Esophagus muscularis mucosa (tissue), 4 donors: ENCODE measurements around the gene RASGRF2.

Source experiments
- EP300 ChIP-seq: sonication (generic); formaldehyde crosslinking; IDR thresholded peaks from one replicate; pipeline ENCODE4 v1.6.1; 2017; ENCODE audit warnings: antibody characterized with exemption
- POLR2A ChIP-seq: fragments of 450-650 bp; IDR thresholded peaks from one replicate; pipeline ENCODE4 v1.6.1; 2017; ENCODE audit warnings: antibody characterized with exemption, moderate library complexity, mild to moderate bottlenecking, low read depth
- POLR2AphosphoS5 ChIP-seq, 2 donors: sonication (generic); formaldehyde crosslinking; IDR thresholded peaks; one replicate each; pipeline ENCODE4 v1.6.1; 2017; ENCODE audit warnings: antibody characterized with exemption in 2 of 2
- TF ChIP-seq, protein P1 (sequence below), 3 experiments: fragments of 200-600 bp in 2 of 3; fragments of 450-650 bp in 1 of 3; sonication (generic) in 2 of 3; IDR thresholded peaks; one replicate each; pipeline ENCODE4 v1.5.1; 2017 to 2019; ENCODE audit warnings: antibody characterized with exemption in 3 of 3, mild to moderate bottlenecking in 2 of 3, moderate library complexity in 1 of 3

GRCh38 chr5:81189875-81190498 lies 229.8 kb downstream of the RASGRF2 start:
- no peak for TF ChIP-seq POLR2A
- TF ChIP-seq, protein P1, sequence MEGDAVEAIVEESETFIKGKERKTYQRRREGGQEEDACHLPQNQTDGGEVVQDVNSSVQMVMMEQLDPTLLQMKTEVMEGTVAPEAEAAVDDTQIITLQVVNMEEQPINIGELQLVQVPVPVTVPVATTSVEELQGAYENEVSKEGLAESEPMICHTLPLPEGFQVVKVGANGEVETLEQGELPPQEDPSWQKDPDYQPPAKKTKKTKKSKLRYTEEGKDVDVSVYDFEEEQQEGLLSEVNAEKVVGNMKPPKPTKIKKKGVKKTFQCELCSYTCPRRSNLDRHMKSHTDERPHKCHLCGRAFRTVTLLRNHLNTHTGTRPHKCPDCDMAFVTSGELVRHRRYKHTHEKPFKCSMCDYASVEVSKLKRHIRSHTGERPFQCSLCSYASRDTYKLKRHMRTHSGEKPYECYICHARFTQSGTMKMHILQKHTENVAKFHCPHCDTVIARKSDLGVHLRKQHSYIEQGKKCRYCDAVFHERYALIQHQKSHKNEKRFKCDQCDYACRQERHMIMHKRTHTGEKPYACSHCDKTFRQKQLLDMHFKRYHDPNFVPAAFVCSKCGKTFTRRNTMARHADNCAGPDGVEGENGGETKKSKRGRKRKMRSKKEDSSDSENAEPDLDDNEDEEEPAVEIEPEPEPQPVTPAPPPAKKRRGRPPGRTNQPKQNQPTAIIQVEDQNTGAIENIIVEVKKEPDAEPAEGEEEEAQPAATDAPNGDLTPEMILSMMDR (IDR thresholded peaks at IDR 0.05): no peak
- no peak for TF ChIP-seq POLR2AphosphoS5 (IDR thresholded peaks at IDR 0.05)
- TF ChIP-seq EP300: no peak
